CD1c-positive myeloid dendritic cell (primary cell): ENCODE measurements around the gene PGPEP1.
A peak's percentile ranks its signal among the peaks of the same experiment; 100 is the strongest.
"Not testable (repeated sequence)": the region's sequence is repeated elsewhere in the genome, so short reads cannot be mapped to it uniquely, and the experiment has no call there.

Experiments
- DNase-seq: peaks from one replicate; pipeline ENCODE4 v3.0.0-alpha.2; 2016; ENCODE audit errors: extremely low spot score

PGPEP1 gene

DNA sequence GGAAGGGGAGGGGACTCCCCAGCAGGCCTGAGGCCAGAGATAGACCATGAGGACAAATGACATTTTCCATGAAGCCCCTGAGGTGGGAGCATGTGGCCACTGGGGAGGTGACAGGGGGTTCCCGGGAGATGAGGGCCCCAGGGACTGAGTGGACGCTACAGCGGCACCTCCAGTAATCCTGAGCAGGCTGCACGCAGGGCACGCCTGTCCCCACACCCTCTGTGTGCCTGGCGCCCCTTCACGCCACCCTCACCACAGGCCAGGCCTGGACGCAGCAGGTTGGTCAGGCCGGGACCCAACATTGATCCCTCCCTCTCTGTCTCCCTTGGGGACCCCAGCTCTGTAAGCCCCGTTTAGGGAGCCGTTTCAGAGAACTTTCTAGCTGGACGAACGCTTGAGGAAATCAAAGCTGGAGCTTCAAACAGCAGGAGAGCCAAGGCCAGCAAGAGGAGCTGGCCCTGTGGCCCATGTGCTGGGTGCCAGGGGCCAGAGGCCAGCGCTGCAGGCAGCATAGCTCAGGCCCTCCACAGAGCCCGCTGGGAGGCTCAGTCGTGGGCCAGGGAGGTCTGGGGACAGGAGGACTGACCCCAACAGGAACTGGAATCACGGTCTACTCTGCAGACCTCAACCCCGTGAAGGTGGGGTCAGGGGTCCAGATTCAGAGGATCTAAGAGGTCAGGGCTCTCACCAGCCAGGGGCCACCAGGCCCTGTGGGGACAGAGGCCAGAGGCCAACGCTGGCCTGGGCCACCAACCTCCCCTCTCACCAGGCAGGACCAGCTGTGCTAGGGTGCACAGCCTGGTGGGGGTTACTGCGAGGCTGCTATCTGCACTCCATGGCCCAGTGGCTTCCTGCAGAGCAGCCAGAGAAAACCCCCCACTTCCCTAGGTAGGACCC is 32.1 kb upstream of the PGPEP1 start:
- no peak for DNase-seq

DNA sequence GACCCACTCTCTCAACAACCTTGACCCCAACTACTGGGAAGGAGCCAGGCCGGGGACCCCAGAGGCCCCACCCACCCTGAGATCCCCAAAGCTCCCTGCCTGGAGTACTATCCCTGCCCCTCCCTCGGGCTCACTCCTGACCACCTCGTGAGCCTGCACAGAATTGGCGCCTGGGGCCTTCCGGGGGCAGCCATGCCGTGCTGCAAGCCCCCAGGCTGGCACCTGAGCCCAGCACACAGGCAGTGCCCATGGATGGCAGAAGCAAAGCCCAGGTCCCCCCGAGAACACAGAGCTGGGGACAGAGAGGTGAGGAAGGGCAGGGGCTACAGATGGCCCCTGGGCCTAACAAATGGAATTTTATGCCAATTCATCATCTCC is 31.5 kb upstream of the PGPEP1 start:
- DNase-seq, result no peak

DNA sequence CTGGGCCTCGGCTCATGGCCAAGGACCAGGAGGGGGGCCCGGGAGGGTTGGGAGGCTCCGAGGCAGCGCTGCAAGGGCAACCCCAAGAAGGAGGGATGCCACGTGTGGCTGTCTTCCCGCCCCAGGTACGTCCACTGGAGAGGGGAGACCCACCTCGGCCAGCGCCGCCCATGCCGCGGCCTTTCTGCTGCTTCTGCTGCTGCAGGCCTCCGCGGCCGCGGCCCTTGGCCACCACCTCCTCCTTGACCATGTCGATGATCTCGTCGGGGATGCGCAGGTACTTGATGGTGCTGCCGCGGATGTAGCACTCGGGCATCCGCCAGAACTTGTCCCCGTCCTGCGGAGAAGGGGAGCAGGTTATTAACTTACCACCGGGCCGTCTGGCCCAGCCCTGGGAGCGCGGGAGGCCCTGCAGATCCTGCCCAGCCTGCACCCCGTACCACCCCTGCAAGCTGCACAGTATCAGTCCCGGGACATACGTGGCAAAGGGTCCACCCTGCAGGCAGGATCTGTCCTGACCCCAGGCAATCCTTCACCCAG is 30.8 kb upstream of the PGPEP1 start:
- no peak for DNase-seq

DNA sequence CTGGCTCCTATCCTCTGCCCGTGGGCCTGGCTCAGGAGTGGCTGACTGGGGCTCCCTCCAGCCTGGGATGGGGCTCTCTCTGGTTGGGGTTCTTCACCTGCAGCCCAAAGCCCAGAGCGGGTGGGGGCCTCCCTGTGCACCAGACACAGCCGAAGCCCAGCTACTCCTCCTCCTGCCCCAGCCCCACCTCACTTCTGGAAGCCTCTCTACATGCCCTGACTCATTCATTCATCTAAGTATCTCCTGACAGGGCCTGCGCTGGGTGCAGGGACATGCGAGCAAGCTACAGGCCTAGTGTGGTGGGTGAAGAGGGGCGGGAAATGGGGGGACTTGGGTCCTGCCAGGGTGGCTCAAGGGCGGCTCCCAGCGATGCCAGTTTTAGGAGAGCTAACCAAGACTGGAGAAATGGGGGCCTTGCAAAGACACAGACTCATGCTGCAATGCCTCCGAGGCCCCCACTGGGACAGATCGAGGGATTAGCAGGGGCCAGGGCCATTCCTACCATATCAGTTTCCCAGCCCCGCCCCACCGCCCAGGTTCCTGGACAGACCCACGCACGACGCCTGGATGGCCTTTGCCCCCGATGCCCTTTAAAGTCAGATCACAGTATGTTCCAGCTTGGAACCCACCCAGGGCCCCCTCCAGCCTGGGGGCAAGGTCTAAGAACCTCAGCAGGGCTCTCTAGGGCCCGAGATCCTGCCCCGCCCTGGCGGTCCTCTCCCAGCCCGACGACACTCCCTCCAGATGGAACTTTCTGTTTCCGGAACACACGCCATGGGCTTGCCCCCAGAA is 30.1 kb upstream of the PGPEP1 start:
- no peak for DNase-seq

DNA sequence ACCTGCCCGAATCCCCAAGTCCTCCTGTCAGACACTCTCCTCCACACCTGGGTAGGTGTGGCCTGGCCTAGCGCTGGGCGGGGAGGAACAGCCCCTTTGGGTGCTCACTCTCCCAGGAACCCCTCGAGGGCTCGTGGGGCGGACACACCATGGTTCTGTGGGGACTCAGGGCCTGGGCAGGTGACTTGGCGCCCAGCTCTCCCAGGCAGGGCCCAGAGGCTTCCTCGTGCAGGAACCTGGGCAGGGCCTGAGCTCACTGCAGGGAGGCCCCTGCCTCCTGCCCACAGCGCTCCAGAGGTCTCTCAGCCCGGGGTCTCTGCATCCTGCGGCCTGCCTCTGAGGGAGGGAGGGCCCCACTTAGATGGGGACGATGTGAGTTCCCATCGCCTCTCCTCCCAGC is 29.4 kb upstream of the PGPEP1 start:
- DNase-seq, result no peak

DNA sequence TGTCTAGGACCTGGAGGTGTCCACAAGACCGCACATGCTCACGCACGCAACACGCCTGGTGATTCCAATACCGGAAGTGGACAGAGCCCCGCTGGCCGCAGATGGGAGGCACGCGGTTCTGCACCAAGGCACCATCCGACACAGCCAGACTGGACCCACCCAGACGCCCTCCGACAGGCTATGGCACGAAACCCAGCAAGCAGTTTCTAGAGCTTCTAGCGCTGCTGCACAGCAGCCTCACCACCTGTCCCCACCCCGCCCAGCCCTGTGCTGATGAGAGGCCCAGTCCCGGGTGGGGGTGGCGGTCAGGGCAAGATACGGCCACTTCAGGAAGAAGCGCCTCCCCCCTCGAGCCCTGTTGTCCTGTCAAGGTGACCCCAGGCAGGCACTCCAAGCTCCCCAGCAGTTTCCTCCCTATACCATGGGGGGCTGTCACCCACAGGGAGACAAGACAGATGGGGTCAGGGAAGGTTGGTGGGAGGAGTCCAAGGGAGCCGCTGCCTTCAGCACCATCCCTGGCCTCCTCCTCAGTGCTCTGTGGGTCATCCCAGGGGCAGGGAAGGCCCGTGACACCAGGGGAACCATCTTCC is 28.8 kb upstream of the PGPEP1 start:
- DNase-seq, result no peak

DNA sequence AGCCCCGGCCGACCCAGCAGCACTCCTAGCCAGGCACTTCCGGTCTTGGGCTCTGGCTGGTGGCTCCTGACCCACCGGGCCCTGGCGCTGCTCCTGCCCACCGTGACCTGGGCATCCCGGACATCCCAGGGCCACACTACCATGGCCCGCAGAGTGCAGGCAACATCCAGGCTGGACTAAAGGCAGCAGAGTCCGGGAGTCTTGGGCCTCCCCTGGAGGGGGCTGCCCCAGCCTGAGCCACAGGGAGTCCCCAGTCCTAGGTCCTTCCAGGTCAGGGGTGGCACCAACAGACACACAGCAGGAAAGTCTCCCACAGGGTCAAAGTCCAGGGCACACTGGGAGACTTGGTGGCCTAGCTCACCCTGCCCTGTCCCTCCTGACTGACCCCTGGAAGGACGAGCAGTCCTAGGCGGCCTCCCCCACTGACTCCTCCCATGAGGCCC is 28.3 kb upstream of the PGPEP1 start:
- DNase-seq, result no peak

DNA sequence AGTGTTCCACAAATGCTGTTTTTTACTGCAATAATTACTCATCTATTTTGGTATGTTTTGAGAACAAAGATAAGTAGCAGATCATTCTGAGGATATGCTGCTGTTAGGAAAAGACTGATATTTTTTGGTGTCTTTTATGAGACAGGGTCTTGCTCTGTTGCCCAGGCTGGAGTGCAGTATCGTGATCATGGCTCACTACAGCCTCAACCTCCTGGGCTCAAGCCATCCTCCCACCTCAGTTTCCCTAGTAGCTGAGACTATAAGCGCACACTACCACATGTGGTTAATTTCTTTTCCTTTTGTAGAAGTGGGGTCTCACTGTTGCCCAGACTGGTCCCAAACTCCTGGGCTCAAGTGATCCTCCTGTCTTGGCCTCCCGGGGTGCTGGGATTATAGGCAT is 27.0 kb upstream of the PGPEP1 start:
- no peak for DNase-seq

DNA sequence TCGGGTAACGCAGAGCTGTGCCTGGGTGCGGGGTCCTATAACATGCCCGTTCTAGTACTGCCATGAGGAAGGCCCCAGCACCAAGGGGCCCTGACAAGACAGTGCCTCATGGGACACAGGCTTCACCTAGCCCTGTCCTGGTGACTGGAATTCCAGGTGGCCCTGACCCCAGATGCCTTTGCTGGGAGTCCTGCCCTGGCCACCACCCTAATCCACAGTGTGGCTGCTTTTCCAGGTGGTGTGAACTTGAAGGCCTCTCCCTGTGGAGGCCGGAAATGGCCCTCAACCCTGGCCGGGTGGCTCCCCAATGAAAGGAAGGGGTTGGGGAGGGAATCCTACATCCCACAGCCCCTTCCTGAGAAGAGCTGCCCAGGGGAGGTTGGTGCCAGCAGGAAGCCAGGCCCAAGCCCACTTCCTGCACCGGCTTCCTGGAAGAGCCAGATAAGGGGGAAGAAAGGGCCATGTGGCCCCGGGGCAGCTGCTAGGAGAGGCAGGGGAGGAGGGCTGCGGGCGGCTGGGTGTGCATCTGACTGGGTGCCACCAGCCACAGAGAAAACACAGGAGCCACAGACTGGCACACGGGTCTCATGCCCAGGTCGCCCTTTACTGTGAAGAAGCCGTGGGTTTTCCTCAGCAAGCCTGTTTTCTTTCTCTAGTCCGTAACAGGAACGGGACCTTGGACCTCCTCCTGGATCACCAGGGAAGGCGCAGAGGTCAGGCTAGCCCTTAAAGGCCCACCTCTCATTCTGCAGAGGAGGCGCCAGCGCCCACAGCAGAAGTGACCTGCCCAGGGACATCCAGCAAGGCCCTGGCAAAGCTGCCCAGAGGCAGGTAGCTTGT is 22.2 kb upstream of the PGPEP1 start:
- no peak for DNase-seq

DNA sequence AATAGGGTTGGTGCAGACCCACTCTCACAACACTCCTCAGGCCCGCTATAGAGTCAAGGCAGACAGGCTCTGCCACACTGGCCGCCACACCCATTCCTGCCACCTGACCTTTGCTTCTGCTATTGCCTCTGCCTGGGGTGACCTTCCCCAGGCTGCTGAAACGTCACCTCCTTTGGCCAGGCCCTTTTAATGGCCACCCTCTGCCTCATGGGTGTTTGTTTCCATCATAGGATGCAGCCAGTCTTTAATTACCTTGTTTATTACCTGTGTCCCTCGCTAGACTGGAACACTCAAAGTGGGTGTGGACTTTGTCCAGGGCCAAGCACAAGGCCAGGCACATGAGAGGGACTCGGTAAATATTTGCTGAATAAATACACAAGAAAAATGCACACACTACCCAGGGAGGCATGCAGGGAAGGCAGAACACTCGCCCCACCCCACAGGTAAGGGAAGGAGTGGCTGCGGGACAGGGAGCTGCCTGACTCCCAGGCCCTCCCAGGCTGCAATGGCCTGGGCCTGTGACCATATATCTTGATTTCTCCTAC is 20.7 kb upstream of the PGPEP1 start:
- peak; percentile 67 for DNase-seq

DNA sequence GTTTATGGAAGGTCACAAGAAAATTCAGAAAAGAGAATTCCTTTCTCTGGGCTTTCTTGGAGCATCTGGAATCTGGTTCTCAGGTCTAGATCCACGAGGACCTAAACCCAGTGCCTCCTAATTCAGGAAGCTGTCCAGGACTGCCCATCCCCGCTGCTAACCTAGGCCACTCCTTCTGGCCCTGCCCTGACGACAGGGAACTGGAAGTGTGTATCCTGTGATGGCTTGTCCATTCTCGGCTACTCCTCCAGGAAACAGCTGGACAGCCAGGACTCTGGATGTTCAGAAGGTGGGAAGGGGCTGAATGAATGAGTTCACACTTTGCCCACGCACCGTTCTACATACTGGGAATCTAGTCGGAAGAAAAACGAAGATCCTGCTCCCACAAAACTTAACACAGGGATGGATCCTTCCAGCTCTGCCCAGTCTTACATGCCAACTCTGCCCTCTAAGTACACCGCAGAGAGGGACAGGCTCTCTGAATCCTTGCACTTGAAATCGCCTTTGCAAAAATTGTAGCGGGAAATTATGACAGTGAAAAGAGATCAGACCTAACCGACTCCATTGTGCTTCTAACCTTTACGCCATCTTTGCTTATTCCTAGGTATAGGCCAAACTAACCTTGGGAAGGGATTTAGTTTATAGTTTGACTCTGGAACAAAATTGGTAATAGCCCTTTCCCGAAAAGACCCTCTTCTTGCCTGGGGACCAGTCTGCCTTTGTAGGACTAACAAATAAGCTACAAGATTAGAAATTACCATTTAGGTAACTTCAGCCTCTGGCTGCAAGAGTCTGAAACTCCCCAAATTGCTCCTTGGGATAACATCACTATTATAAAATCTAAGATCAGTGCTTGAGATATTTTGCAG is 19.3 kb upstream of the PGPEP1 start:
- DNase-seq, result peak; percentile 74

DNA sequence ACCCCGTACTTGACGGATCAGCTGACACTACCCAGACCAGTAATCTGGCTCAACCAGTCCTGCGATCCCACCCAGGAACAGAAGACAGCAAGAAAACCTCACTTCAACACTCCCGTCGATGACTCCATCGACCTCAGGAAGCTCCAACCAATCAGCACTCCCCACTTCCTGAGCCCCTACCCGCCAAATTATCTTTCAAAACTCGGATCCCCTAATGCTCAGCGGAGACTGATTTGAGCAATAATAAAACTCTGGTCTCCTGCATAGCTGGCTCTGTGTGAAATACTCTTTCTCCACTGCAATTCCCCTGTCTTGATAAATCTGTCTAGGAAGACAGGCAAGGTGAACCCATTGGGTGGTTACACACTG is 18.7 kb upstream of the PGPEP1 start:
- peak; percentile 34 for DNase-seq

DNA sequence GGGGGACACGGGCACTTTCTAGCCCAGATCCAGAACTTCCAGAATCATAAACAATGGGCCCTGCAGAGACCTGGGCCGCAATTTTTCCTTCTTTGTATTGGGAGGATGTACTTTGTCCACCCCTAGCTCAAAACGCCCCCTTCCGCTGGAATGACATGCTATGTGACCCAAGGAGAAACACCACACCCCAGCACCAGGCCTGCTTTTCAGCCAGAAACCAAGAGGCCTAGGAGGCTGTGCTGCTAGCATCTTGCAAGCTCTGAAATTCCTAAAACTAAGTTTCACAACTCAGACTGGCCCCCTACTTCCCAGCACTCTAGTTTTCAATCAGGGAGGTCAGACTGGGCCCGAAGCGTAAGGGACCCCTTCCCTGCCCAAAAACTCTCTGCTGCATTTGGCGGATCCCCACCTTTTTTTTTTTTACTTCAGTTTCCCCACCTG is 18.1 kb upstream of the PGPEP1 start:
- DNase-seq, result peak; percentile 52

DNA sequence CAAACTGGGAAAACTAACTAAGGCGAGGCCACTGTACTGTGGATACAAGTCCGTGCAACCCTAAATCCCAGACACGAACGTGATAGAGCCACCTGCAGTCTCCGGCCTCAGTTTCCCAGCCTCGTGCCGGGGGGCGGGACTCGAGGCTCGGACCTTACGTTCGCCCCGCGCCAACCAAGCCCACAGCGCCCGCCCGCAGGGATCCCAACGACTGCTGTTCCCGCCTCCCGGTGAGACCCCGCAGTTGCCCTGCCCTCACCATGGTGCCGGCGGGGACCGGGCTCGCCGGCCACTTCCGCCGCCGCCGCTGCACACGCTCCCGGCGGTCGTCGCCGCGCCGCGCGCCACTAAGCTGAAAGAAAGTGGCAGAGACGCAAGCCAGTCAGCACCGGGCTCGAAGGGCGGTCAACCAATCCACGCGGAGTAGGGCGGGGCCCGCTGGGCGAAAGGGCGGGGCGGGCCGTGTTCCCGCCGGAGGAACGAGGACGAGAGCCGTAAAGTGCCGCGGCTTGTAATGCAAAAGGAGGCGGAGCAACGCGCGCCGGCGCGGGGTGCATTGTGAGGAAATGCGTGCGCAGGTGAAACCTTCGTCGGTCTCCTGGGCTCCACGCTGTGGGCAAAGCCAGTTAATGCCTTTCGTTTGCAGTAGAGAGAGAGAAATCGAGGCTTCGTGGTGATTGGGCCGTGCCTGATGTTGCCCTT is 17.5 kb upstream of the PGPEP1 start, which contains the start of gene LSM4:
LSM4 (minus strand) TSS at position 318 of the 702 bp plus-strand sequence; CDS start at position 262, 56 bp downstream.
- peak; percentile 99 for DNase-seq

DNA sequence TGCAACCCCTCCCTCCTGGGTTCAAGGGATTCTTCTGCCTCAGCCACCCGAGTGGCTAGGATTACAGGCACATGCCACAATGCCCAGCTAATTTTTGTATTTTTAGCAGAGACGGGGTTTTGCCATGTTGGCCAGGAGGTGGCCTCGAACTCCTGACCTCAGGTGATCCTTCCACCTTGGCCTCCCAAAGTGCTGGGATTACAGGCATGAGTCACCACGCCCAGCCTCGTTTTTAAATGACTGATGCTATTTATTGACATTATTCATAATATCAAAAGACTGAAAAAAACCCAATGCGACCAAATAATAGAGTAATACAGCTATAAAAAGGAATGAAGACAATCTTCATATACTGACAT is 16.0 kb upstream of the PGPEP1 start:
- not testable (repeated sequence) for DNase-seq

DNA sequence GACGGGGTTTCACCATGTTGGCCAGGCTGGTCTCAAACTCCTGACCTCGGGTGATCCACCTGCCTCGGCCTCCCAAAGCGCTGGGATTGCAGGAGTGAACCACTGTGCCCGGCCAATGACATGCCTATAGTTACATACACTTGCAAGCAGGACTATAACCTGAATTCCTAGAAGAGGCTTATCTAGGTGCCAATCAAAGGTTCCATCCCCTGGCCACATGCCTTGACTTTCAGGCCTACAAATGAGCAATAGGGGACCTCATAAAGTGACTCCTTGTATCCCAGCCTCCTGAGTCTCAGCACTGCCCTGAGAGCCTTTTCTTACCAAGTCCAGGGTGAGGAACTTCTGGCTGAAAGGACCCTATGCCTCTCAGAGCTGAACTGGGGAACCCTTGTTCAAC is 13.6 kb upstream of the PGPEP1 start:
- no peak for DNase-seq

DNA sequence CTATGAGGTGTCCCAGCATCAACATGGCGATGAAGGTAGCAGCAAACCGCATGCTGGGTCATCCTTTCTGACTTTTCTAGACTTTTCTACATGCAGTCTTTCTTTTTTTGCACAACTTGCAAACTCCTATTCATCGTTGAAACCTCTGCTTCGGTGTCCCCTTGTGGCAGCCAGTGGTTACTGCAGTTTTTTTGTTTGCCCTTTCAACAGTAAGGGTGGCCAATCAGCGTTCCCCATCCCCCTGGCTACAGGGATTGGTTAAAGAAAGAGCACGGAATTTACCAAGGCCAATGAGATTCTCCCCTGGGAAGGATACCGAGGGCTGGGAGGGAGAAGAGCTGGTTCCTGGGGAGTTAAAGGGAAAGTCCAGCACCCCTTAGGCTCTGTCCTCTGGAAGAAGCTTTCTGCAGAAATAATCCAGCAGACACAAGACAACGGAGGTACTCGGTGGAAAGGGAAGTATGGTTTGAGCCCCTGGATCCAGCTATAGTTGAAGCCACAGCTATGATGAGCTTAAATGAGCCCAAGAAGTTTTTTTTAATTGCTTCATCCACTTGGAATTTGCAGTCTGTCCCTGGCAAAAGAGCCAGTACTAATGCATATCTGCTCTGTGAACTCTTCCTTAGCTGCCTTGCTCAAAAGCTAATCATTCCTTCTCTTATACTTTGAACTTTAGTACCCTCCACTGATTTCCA is 11.9 kb upstream of the PGPEP1 start:
- peak; percentile 97 for DNase-seq

DNA sequence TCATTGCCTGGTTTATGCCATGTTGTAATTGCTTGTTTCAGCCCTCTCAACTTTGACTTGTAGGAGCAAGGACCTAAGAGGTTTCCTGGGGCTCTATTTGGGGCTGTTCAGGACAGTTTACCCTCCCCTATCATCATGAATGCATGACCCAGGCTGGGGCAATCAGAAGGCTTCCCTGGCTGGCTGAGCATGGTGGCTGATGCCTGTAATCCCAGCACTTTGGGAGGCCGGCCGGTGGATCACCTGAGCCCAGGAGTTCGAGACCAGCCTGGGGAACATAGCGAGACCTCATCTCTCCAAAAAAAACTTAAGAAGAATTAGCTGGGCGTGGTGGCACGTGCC is 11.4 kb upstream of the PGPEP1 start:
- no peak for DNase-seq

DNA sequence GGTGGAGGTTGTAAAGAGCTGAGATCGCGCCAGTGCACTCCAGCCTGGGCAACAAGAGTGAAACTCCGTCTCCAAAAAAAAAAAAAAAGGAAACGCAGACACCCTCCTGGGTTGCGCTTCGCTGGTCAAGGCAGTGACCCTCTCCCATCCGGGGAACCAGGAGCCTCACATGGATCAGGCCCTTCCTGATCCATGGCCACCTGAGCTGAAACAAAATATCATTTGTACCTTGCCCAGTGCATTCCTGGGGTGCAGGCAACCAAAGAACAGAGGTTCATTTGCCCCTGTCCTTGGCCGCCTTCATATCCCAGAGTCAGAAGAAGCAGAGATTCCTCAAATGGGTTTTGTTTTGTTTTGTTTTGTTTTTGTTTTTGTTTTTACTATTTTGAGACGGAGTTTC is 9.5 kb upstream of the PGPEP1 start:
- DNase-seq, result no peak
